ENCODE data around the gene MT1F.

The MT1F gene

DNA sequence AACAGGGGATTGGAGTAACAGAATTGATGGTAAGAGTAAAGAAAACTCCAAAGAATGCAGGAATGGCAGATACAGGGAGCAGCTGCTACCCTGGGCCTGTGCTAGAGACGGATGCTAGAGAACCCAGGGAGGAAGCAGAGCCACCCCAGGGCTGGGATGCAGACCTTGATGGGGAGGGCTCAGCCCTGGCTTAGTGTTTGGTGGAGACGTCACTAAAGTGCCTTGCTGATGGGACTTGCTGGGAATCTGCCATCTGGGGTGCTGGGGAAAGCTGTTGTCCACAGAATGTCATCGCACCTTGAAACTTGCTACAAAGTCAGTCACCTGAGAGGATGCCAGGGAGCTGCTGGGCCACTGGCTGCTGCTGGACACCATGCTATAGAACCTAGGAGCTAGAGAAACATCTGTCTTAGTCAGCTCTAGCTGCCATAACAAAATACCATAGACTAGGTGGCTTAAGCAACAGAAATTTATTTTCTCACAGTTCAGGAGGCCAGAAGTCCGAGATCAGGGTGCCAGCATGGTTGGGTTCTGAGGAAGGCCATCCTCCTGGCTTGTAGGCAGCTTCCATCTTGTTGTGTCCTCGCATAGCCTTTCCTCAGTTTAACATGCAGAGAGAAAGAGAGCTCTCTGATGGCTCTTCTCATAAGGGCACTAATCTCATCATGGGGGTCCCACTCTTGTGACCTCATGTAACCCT, 39.8 kb downstream of the MT1F start:
- FAIRE-seq = no peak
- DNase-seq (ENCODE audit: insufficient read length, low spot score) = no peak
- no peak for TF ChIP-seq POLR2A (IDR thresholded peaks at IDR 0.05; ENCODE audit: low read depth, low read length)

DNA sequence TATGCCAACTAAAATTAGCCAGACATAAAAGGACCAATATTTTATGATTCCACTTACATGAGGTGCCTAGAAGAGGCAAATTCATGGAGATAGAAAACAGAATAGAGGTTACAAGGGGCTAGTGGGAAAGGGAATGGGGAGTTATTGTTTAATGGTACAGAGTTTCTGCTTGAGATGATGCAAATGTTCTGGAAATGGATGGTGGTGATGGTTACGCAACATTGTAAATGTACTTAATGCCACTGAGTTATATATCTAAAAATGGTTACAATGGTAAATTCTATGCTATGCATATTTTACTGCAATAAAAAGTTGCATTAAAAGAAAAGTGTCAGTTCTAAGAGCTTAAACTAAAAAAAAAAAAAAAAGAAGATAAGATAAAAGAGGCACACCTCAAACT, 42.4 kb downstream of the MT1F start:
- no peak for FAIRE-seq
- no peak for DNase-seq (ENCODE audit: insufficient read length, low spot score)
- TF ChIP-seq POLR2A (IDR thresholded peaks at IDR 0.05; ENCODE audit: low read depth, low read length) = no peak

DNA sequence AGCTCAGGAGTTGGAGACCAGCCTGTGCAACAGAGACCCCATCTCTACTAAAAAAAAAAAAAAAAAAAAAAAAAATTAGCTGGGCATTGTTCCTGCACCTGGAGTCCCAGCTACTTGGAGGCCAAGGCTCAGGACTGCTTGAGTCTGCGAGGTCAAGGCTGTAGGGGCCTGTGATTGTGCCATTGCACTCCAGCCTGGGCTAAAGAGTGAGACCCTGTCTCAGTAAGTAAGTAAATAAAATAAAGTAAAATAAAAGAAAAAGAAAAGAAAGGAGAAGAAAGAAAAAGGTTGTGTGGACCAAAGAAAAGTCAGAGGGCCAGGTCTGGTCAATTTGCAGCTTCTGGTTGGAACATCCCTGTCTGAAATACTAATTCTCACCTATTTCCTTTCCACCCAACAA, 42.9 kb downstream of the MT1F start:
- no peak for FAIRE-seq
- TF ChIP-seq POLR2A (IDR thresholded peaks at IDR 0.05; ENCODE audit: low read depth, low read length) = no peak

DNA sequence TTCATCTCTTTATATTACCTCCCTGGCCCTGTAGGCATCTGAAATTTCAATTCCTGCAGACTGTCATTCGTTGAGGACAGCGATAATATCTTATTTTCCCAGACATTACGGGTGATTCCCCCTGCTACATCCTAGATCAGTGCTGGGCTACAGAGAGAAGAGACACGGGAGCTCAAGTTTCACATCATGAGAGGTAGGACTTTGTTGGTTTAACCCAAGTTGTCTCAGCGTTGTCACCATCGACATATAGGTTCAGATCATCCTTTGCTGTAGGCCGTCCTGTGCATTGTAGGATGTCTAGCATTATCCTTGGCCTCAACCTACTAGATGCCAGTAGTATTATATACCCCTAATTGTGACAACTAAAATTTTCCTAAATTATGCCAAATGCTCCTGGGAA, 43.8 kb downstream of the MT1F start:
- FAIRE-seq = no peak
- DNase-seq (ENCODE audit: insufficient read length, low spot score) = no peak
- no peak for TF ChIP-seq POLR2A (IDR thresholded peaks at IDR 0.05; ENCODE audit: low read depth, low read length)

More for the DNA sequence above, 42.9 kb downstream of the MT1F start:
- no peak for DNase-seq (ENCODE audit: insufficient read length, low spot score)

DNA sequence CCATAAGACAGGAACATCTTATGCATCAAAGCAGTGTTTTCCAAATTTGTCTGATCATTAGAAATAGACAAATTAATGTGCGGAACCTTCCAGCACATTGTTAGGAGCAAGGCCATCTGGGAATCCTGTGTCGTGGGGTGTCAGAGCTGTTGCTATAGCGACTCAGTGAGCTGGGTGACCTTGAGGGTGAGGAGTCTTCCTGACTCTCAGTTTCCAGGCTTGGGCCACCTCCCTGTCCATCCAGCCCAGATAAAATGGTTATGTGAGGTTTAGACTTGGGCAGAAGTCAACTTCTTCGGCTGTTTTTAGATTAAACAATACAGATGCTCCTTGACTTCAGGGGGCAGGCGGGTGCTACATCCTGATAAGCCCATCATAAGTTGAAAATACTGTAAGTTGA, 45.1 kb downstream of the MT1F start:
- DNase-seq (ENCODE audit: insufficient read length, low spot score) (no peak), FAIRE-seq (no peak)
- no peak for TF ChIP-seq POLR2A (IDR thresholded peaks at IDR 0.05; ENCODE audit: low read depth, low read length)

All from H54 (cell line).